ENCODE results near the gene BRF1. TPM values are rescaled to one million over a fixed set of nuclear protein-coding genes. Genes with fewer than 3 reads are reported as not detected.

Gene BRF1
- total RNA-seq, 4 donors from 2014 or later, result 77.6 to 114 (median 99.5) TPM

- TF ChIP-seq EP300 (IDR thresholded peaks at IDR 0.05) (no peak), POLR2A (IDR thresholded peaks at IDR 0.05) (no peak), CTCF (IDR thresholded peaks at IDR 0.05) (no peak)
- H3K27ac ChIP-seq, result no peak overlapping the region
- WGBS, 2 donors, result 85 to 94% methylated on average over 14 to 16 of the region's 16 CpGs
- no peaks in the 10 kb centered on the region for H3K9me3 ChIP-seq
- peaks cover 0 to 65% (median 0%) of the 10 kb centered on the region in 3 donors for H3K36me3 ChIP-seq
- no peak overlapping the region for H3K4me3 ChIP-seq
- peaks cover 0 to 26% (median 10%) of the 10 kb centered on the region in 4 donors for H3K4me1 ChIP-seq
- no peaks in the 10 kb centered on the region for H3K27me3 ChIP-seq
- no peak for DNase-seq (ENCODE audit: low spot score in 2 of 2)
Observed at GRCh38 chr14:105209646-105210045, 91.2 kb downstream of the BRF1 start.

GRCh38 chr14:105209091-105209490, 91.7 kb downstream of the BRF1 start:
- Histone ChIP-seq H3K4me3 (no peak overlapping the region), H3K27me3 (no peaks in the 10 kb centered on the region)
- 85 to 95% methylated on average over 8 of the region's 8 CpGs for WGBS, 2 donors

GRCh38 chr14:105208738-105209075, 92.1 kb downstream of the BRF1 start:
- 85 to 91% methylated on average over 12 of the region's 12 CpGs for WGBS, 2 donors
- no peaks in the 10 kb centered on the region for H3K9me3 ChIP-seq
- H3K36me3 ChIP-seq, result peaks cover 0 to 55% (median 0%) of the 10 kb centered on the region in 3 donors
- H3K27ac ChIP-seq, result no peak overlapping the region
- TF ChIP-seq CTCF (IDR thresholded peaks at IDR 0.05) (no peak), POLR2A (IDR thresholded peaks at IDR 0.05) (no peak), EP300 (IDR thresholded peaks at IDR 0.05) (no peak)
- DNase-seq (ENCODE audit: low spot score in 2 of 2), result no peak
- peaks cover 0 to under 1% of the 10 kb centered on the region in 2 donors for H3K27me3 ChIP-seq
- H3K4me3 ChIP-seq, result no peak overlapping the region
- H3K4me1 ChIP-seq, result peaks cover 0 to 36% (median 18%) of the 10 kb centered on the region in 4 donors

More at GRCh38 chr14:105209091-105209490, 91.7 kb downstream of the BRF1 start:
- Histone ChIP-seq H3K27ac (no peak overlapping the region), H3K9me3 (no peaks in the 10 kb centered on the region), H3K36me3 (peaks cover 0 to 59% (median 0%) of the 10 kb centered on the region in 3 donors), H3K4me1 (peaks cover 0 to 32% (median 16%) of the 10 kb centered on the region in 4 donors)
- TF ChIP-seq POLR2A (IDR thresholded peaks at IDR 0.05), result no peak
- no peak for TF ChIP-seq EP300 (IDR thresholded peaks at IDR 0.05)
- TF ChIP-seq CTCF (IDR thresholded peaks at IDR 0.05), result no peak
- DNase-seq (ENCODE audit: low spot score in 2 of 2), result no peak

- H3K36me3 ChIP-seq, result peaks cover 0 to 50% (median 0%) of the 10 kb centered on the region in 3 donors
- H3K27me3 ChIP-seq, result peaks cover 0 to 6% of the 10 kb centered on the region in 2 donors
- H3K27ac ChIP-seq, result no peak overlapping the region
- peaks cover 0 to 41% (median 18%) of the 10 kb centered on the region in 4 donors for H3K4me1 ChIP-seq
- 87 to 89% methylated on average over 22 to 25 of the region's 25 CpGs for WGBS, 2 donors
- TF ChIP-seq EP300 (IDR thresholded peaks at IDR 0.05), result no peak
- TF ChIP-seq POLR2A (IDR thresholded peaks at IDR 0.05), result no peak
- TF ChIP-seq CTCF (IDR thresholded peaks at IDR 0.05), result no peak
- no peaks in the 10 kb centered on the region for H3K9me3 ChIP-seq
- H3K4me3 ChIP-seq, result no peak overlapping the region
- no peak for DNase-seq (ENCODE audit: low spot score in 2 of 2)
Observed at GRCh38 chr14:105207996-105208737, 92.6 kb downstream of the BRF1 start.

- peaks cover 0 to 7% of the 10 kb centered on the region in 2 donors for H3K27me3 ChIP-seq
- H3K4me1 ChIP-seq, result peaks cover 0 to 48% (median 20%) of the 10 kb centered on the region in 4 donors
- H3K9me3 ChIP-seq, result no peaks in the 10 kb centered on the region
- H3K27ac ChIP-seq, result no peak overlapping the region
- WGBS, 2 donors, result 70 to 77% methylated on average over 5 to 13 of the region's 13 CpGs
- DNase-seq (ENCODE audit: low spot score in 2 of 2), result no peak
- no peak overlapping the region for H3K4me3 ChIP-seq
- H3K36me3 ChIP-seq, result peaks cover 0 to 43% (median 0%) of the 10 kb centered on the region in 3 donors
- TF ChIP-seq EP300 (IDR thresholded peaks at IDR 0.05) (no peak), CTCF (IDR thresholded peaks at IDR 0.05) (no peak), POLR2A (IDR thresholded peaks at IDR 0.05) (no peak)
Observed at GRCh38 chr14:105207460-105207901, 93.3 kb downstream of the BRF1 start.
